Memory B cell (primary cell): Measurements from ENCODE around the gene ADAM10.

Source experiments
- ATAC-seq: fragments of 150-1000 bp; cut with Tn5 transposase; 2 replicates; pipeline ENCODE4 v1.10.0; 2021; ENCODE audit warnings: low read depth, mild to moderate bottlenecking, moderate library complexity
- DNase-seq, 2 donors: peaks; one replicate each; pipeline ENCODE4 v3.0.0; 2022; ENCODE audit warnings: low spot score in 2 of 2
- H3K27ac Mint-ChIP-seq: one replicate; pipeline ENCODE4 v1.8.0; 2022; ENCODE audit warnings: mild to moderate bottlenecking, moderate library complexity, mixed read lengths
- H3K27me3 Mint-ChIP-seq: one replicate; pipeline ENCODE4 v1.8.0; 2022; ENCODE audit warnings: mixed read lengths
- H3K36me3 Mint-ChIP-seq: one replicate; pipeline ENCODE4 v1.8.0; 2022; ENCODE audit warnings: mild to moderate bottlenecking, mixed read lengths
- H3K4me1 Mint-ChIP-seq: one replicate; pipeline ENCODE4 v1.8.0; 2022; ENCODE audit warnings: mixed read lengths
- H3K4me3 Mint-ChIP-seq: one replicate; pipeline ENCODE4 v1.8.0; 2022; ENCODE audit warnings: mild to moderate bottlenecking, moderate library complexity, mixed read lengths
- H3K9me3 Mint-ChIP-seq: one replicate; pipeline ENCODE4 v1.8.0; 2022; ENCODE audit warnings: mixed read lengths

ADAM10 gene

DNA sequence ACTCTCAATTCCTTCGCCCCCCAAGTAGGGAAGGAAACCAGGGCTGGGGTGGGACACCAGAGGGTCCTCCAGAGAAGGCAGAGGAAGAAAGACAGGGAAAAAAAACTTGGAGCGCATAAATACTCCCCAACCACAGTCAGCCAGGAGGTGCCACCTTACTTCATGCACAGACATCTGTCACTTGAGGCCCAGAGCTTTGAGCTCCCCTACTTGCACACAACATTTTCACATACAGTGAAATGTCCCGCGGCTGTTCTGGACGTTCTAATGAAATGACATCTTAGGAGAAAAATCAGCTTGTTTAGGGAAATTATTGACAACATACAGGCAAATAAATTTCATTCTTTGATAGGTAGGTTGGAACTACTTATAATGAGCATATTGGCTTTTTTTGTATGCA is 204.8 kb downstream of the ADAM10 start:
- Mint-ChIP-seq H3K27ac (no peak overlapping the region), H3K27me3 (peaks cover 2% of the 10 kb centered on the region)
- no peak for ATAC-seq

DNA sequence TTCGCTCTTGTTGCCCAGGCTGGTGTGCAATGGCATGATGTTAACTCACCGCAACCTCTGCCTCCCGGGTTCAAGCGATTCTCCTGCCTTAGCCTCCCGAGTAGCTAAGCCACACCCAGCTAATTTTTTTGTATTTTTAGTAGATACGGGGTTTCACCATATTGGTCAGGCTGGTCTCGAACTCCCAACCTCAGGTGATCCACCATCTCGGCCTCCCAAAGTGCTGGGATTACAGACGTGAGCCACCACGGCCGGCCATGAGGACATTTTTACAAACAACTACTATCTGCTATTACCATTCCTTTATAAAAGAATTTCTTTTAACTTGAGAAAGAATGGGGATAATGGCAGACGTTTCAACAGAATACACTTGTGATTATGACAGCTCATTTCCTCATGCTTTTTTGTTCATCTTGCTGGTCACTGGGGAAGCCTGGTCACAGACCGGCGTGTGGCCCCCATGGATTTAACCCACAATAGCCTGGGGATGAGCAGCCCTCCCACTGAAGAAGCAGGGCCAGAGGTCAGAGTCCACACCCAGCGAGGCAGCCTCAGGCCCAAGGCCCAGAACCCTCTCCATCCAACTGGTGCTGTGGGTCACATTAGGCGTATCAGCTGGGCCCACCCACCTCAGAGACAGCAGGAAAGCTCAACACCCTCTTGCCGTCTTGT is 205.7 kb downstream of the ADAM10 start:
- DNase-seq (no peak), ATAC-seq (no peak)
- H3K9me3 Mint-ChIP-seq = no peaks in the 10 kb centered on the region
- H3K27ac Mint-ChIP-seq = no peak overlapping the region
- peaks cover 3% of the 10 kb centered on the region for H3K27me3 Mint-ChIP-seq
- H3K36me3 Mint-ChIP-seq = no peaks in the 10 kb centered on the region
- H3K4me3 Mint-ChIP-seq = no peak overlapping the region
- no peaks in the 10 kb centered on the region for H3K4me1 Mint-ChIP-seq

More for the DNA sequence above, 204.8 kb downstream of the ADAM10 start:
- Mint-ChIP-seq H3K4me3 (no peak overlapping the region), H3K36me3 (no peaks in the 10 kb centered on the region), H3K9me3 (no peaks in the 10 kb centered on the region), H3K4me1 (no peaks in the 10 kb centered on the region)
- no peak for DNase-seq

DNA sequence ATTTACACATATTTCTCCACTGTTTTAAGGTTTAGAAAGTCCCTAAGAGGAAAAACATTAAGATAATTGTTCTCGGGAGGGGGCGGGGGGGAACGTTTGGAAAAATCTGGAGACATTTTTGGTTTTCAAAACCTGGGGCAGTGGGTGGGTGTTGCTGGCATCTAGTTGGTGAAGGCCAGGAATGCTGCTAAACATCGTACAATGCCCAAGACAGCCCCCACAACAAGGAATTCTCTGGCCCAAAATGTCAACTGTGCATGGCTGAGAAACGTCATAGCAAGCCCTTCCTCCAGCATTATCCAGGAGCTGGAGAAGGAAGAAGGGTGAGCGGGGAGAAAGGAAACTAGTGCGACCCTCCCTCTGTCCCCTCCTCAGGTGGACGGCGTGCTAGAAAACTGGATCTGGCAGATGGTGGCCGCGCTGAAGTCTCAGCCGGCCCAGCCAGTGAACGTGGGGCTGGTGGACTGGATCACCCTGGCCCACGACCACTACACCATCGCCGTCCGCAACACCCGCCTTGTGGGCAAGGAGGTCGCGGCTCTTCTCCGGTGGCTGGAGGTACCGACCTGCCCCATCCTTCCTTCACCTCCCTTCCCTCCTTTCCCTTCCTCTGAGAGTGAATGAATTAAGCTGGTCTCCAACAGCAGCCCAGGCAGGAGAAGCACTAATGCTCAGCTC is 208.0 kb downstream of the ADAM10 start:
- no peaks in the 10 kb centered on the region for H3K4me1 Mint-ChIP-seq
- no peak overlapping the region for H3K27ac Mint-ChIP-seq
- H3K36me3 Mint-ChIP-seq = no peaks in the 10 kb centered on the region
- peaks cover 8% of the 10 kb centered on the region for H3K27me3 Mint-ChIP-seq
- ATAC-seq (no peak), DNase-seq (no peak)
- H3K9me3 Mint-ChIP-seq = no peaks in the 10 kb centered on the region
- H3K4me3 Mint-ChIP-seq = no peak overlapping the region

DNA sequence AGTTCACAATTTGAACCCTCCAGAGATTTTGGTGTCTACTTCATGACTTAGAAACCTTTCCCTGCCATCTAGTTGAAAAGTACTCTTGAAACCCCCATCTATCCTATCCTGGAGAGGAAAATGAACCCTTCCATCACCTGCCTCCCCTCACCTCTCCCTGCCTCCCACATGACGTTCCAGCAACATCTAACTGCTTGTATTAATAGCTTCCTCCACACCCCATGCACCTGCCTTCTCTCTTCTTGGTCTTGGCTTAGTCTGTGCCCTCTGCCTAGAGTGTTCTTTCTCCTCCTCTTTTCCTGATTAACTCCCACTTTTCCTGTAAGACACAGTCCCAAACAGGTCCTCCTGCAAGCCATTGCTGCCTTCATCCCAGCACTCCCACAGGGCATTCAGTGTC is 210.0 kb downstream of the ADAM10 start:
- Mint-ChIP-seq H3K9me3 (no peaks in the 10 kb centered on the region), H3K4me1 (no peaks in the 10 kb centered on the region), H3K27me3 (peaks cover 9% of the 10 kb centered on the region), H3K36me3 (no peaks in the 10 kb centered on the region), H3K27ac (no peak overlapping the region), H3K4me3 (no peak overlapping the region)
- DNase-seq (no peak), ATAC-seq (no peak)

DNA sequence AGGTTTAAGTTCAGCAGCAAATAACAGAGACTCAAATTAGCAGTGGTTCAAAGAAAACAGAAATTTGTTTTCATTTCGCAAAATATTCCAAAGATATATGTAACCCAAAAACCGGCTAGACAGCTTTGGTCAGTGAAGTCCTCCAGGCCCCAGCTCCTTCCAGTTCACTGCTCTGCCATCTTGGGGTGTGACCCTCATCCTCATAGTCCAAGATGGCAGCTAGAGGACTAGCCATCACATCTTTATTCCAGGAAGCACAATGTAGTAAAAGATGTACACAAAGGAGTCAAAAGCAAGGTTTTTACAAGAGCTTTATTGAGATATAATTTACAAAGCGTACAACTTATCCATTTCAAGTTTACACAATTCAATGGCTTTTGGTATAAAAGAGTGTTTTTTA is 210.6 kb downstream of the ADAM10 start:
- peaks cover 10% of the 10 kb centered on the region for H3K27me3 Mint-ChIP-seq
- H3K9me3 Mint-ChIP-seq = no peaks in the 10 kb centered on the region

More for the DNA sequence above, 210.6 kb downstream of the ADAM10 start:
- no peak overlapping the region for H3K4me3 Mint-ChIP-seq
- H3K4me1 Mint-ChIP-seq = no peaks in the 10 kb centered on the region
- H3K36me3 Mint-ChIP-seq = no peaks in the 10 kb centered on the region
- ATAC-seq (no peak), DNase-seq (no peak)
- H3K27ac Mint-ChIP-seq = no peak overlapping the region
